ENCODE data around the gene STAT5B.

Gene STAT5B

GRCh38 chr17:42174126-42174783, 101.9 kb downstream of the STAT5B start:
- DNase-seq, result no peak

- no peak for DNase-seq
These were observed 104.4 kb downstream of the STAT5B start for GRCh38 chr17:42171831-42172230.

- no peak for DNase-seq
These were observed 106.8 kb downstream of the STAT5B start for GRCh38 chr17:42169351-42169750.

GRCh38 chr17:42167807-42168206, 108.4 kb downstream of the STAT5B start:
- DNase-seq, result no peak

- no peak for DNase-seq
These were observed 109.9 kb downstream of the STAT5B start for GRCh38 chr17:42166196-42166763.

GRCh38 chr17:42165751-42166150, 110.4 kb downstream of the STAT5B start:
- DNase-seq, result no peak

- DNase-seq, result no peak
These were observed 112.3 kb downstream of the STAT5B start for GRCh38 chr17:42163696-42164407.

GRCh38 chr17:42163113-42163512, 113.1 kb downstream of the STAT5B start:
- DNase-seq, result no peak

- DNase-seq, result no peak
These were observed 115.7 kb downstream of the STAT5B start for GRCh38 chr17:42160531-42160910.

- no peak for DNase-seq
These were observed 116.2 kb downstream of the STAT5B start for GRCh38 chr17:42159796-42160530.

- no peak for DNase-seq
These were observed 120.6 kb downstream of the STAT5B start for GRCh38 chr17:42155614-42156045.

GRCh38 chr17:42153919-42154742, 122.1 kb downstream of the STAT5B start:
- no peak for DNase-seq

Measured in activated CD4-positive, alpha-beta T cell treated with anti-CD3 and anti-CD28 coated beads, Interleukin-2, amount 50 U/mL, for 1 hour (primary cell).